GM23248 (cell line): ENCODE data around the gene MYO1A.

Experiments used
- EZH2 ChIP-seq: fragments of 200-600 bp; sonication (generic); IDR thresholded peaks from 2 replicates; pipeline ENCODE4 v1.6.1; 2018; ENCODE audit warnings: antibody characterized with exemption, mild to moderate bottlenecking; ENCODE audit not compliant: insufficient read depth, poor library complexity, severe bottlenecking
- EZH2phosphoT487 ChIP-seq: fragments of 200-600 bp; sonication (generic); IDR thresholded peaks from 2 replicates; pipeline ENCODE4 v1.6.1; 2018; ENCODE audit warnings: antibody characterized with exemption, moderate library complexity, mild to moderate bottlenecking, low read depth; ENCODE audit not compliant: insufficient read depth

- TF ChIP-seq EZH2 (no peak), EZH2phosphoT487 (no peak)
Observed at GRCh38 chr12:57096099-57096572, 46.2 kb upstream of the MYO1A start.
